BE2C (cell line): ENCODE results near the gene ANKRD53.

Experiments used
- DNase-seq: peaks from one replicate; pipeline ENCODE4 v3.0.0-alpha.2; 2020
- H3K27me3 ChIP-seq: fragments of 250-450 bp; sonication (Bioruptor Pico); 2 replicates; pipeline ENCODE4 v1.5.1; 2020; ENCODE audit warnings: mild to moderate bottlenecking
- H3K36me3 ChIP-seq: fragments of 250-450 bp; sonication (Bioruptor Pico); 2 replicates; pipeline ENCODE4 v1.5.1; 2020; ENCODE audit warnings: mild to moderate bottlenecking
- H3K4me1 ChIP-seq: fragments of 250-450 bp; sonication (Bioruptor Pico); 2 replicates; pipeline ENCODE4 v1.5.1; 2020
- H3K4me3 ChIP-seq: 2 replicates; pipeline ENCODE4 v1.5.1; 2011; ENCODE audit warnings: low read depth, low read length
- H3K9me3 ChIP-seq: fragments of 250-450 bp; sonication (Bioruptor Pico); 2 replicates; pipeline ENCODE4 v1.5.1; 2020
- CTCF ChIP-seq: IDR thresholded peaks from 2 replicates; pipeline ENCODE4 v1.5.1; 2012; ENCODE audit warnings: mild to moderate bottlenecking, low read depth, low read length

ANKRD53 gene

GRCh38 chr2:70939001-70939838, 39.2 kb upstream of the ANKRD53 start:
- no peak overlapping the region for H3K4me3 ChIP-seq
- H3K4me1 ChIP-seq, result no peaks in the 10 kb centered on the region
- H3K36me3 ChIP-seq, result no peaks in the 10 kb centered on the region
- H3K9me3 ChIP-seq, result no peaks in the 10 kb centered on the region
- no peaks in the 10 kb centered on the region for H3K27me3 ChIP-seq
- no peak for TF ChIP-seq CTCF
- no peak for DNase-seq

GRCh38 chr2:70939839-70940580, 38.4 kb upstream of the ANKRD53 start:
- no peaks in the 10 kb centered on the region for H3K9me3 ChIP-seq
- no peaks in the 10 kb centered on the region for H3K36me3 ChIP-seq
- H3K4me3 ChIP-seq, result no peak overlapping the region
- H3K27me3 ChIP-seq, result no peaks in the 10 kb centered on the region
- DNase-seq, result no peak
- TF ChIP-seq CTCF, result no peak
- no peaks in the 10 kb centered on the region for H3K4me1 ChIP-seq

GRCh38 chr2:70941186-70941585, 37.2 kb upstream of the ANKRD53 start:
- Histone ChIP-seq H3K36me3 (no peaks in the 10 kb centered on the region), H3K4me3 (no peak overlapping the region), H3K4me1 (no peaks in the 10 kb centered on the region), H3K9me3 (no peaks in the 10 kb centered on the region), H3K27me3 (no peaks in the 10 kb centered on the region)
- DNase-seq, result no peak
- TF ChIP-seq CTCF, result no peak

GRCh38 chr2:70941701-70942100, 36.7 kb upstream of the ANKRD53 start:
- Histone ChIP-seq H3K27me3 (no peaks in the 10 kb centered on the region), H3K4me3 (no peak overlapping the region), H3K9me3 (no peaks in the 10 kb centered on the region), H3K4me1 (no peaks in the 10 kb centered on the region), H3K36me3 (no peaks in the 10 kb centered on the region)
- no peak for TF ChIP-seq CTCF
- no peak for DNase-seq

GRCh38 chr2:70942396-70943204, 35.8 kb upstream of the ANKRD53 start:
- no peak for DNase-seq
- Histone ChIP-seq H3K4me1 (no peaks in the 10 kb centered on the region), H3K4me3 (no peak overlapping the region), H3K36me3 (no peaks in the 10 kb centered on the region), H3K9me3 (no peaks in the 10 kb centered on the region), H3K27me3 (no peaks in the 10 kb centered on the region)
- no peak for TF ChIP-seq CTCF
